ENCODE data around the gene CFAP68. TPM values are rescaled to one million over a fixed set of nuclear protein-coding genes. Genes with fewer than 3 reads are reported as not detected.

Gene CFAP68
- total RNA-seq, 1 donor from 2014 or later, result 22.8 TPM

- no peaks in the 10 kb centered on the region for H3K27me3 Mint-ChIP-seq (ENCODE audit: low read depth)
- peaks cover 4% of the 10 kb centered on the region for H3K4me1 Mint-ChIP-seq
- no peak overlapping the region for H3K27ac Mint-ChIP-seq (ENCODE audit: unreplicated experiment)
- H3K36me3 Mint-ChIP-seq (ENCODE audit: low read depth), result peaks cover 3% of the 10 kb centered on the region
- H3K4me3 Mint-ChIP-seq, result no peak overlapping the region
- no peak for TF ChIP-seq CTCF (conservative IDR thresholded peaks at IDR 0.05)
- no peak for DNase-seq (ENCODE audit: low read depth, low spot score)
- no peaks in the 10 kb centered on the region for H3K9me3 Mint-ChIP-seq
Observed at GRCh38 chr11:111836721-111837120, 42.6 kb upstream of the CFAP68 start.

- H3K27ac Mint-ChIP-seq (ENCODE audit: unreplicated experiment), result no peak overlapping the region
- no peak overlapping the region for H3K4me3 Mint-ChIP-seq
- TF ChIP-seq CTCF (conservative IDR thresholded peaks at IDR 0.05), result no peak
- H3K4me1 Mint-ChIP-seq, result peaks cover 4% of the 10 kb centered on the region
- no peak for DNase-seq (ENCODE audit: low read depth, low spot score)
- peaks cover 3% of the 10 kb centered on the region for H3K36me3 Mint-ChIP-seq (ENCODE audit: low read depth)
- no peaks in the 10 kb centered on the region for H3K9me3 Mint-ChIP-seq
- no peaks in the 10 kb centered on the region for H3K27me3 Mint-ChIP-seq (ENCODE audit: low read depth)
Observed at GRCh38 chr11:111837366-111837891, 41.9 kb upstream of the CFAP68 start.

- Mint-ChIP-seq H3K4me1 (peaks cover 4% of the 10 kb centered on the region), H3K9me3 (no peaks in the 10 kb centered on the region), H3K36me3 (ENCODE audit: low read depth) (peaks cover 3% of the 10 kb centered on the region), H3K27me3 (ENCODE audit: low read depth) (no peaks in the 10 kb centered on the region), H3K27ac (ENCODE audit: unreplicated experiment) (no peak overlapping the region), H3K4me3 (no peak overlapping the region)
- DNase-seq (ENCODE audit: low read depth, low spot score), result no peak
- no peak for TF ChIP-seq CTCF (conservative IDR thresholded peaks at IDR 0.05)
Observed at GRCh38 chr11:111838054-111838453, 41.3 kb upstream of the CFAP68 start.

GRCh38 chr11:111840143-111840542, 39.2 kb upstream of the CFAP68 start:
- H3K9me3 Mint-ChIP-seq, result no peaks in the 10 kb centered on the region
- no peak for TF ChIP-seq CTCF (conservative IDR thresholded peaks at IDR 0.05)

GRCh38 chr11:111841370-111842053, 37.8 kb upstream of the CFAP68 start:
- Mint-ChIP-seq H3K9me3 (no peaks in the 10 kb centered on the region), H3K27ac (ENCODE audit: unreplicated experiment) (no peak overlapping the region), H3K36me3 (ENCODE audit: low read depth) (no peaks in the 10 kb centered on the region), H3K4me1 (peaks cover 5% of the 10 kb centered on the region), H3K4me3 (no peak overlapping the region), H3K27me3 (ENCODE audit: low read depth) (no peaks in the 10 kb centered on the region)
- peak; percentile 95 for TF ChIP-seq CTCF (conservative IDR thresholded peaks at IDR 0.05)
- peak; percentile 93 for DNase-seq (ENCODE audit: low read depth, low spot score)

More at GRCh38 chr11:111840143-111840542, 39.2 kb upstream of the CFAP68 start:
- Mint-ChIP-seq H3K4me1 (peaks cover 4% of the 10 kb centered on the region), H3K36me3 (ENCODE audit: low read depth) (peaks cover 3% of the 10 kb centered on the region), H3K4me3 (no peak overlapping the region), H3K27me3 (ENCODE audit: low read depth) (no peaks in the 10 kb centered on the region), H3K27ac (ENCODE audit: unreplicated experiment) (no peak overlapping the region)
- no peak for DNase-seq (ENCODE audit: low read depth, low spot score)

Data from neural crest cell (in vitro differentiated cells).